Measurements from ENCODE around the gene ANO6.
A peak's percentile ranks its signal among the peaks of the same experiment; 100 is the strongest.
"Not testable (repeated sequence)": the region's sequence is repeated elsewhere in the genome, so short reads cannot be mapped to it uniquely, and the experiment has no call there.

The ANO6 gene

GRCh38 chr12:45247589-45247988 lies 31.7 kb downstream of the ANO6 start:
- H3K4me3 Mint-ChIP-seq, result no peak overlapping the region
- DNase-seq (ENCODE audit: low spot score in 2 of 2), result no peak
- H3K4me1 Mint-ChIP-seq, result peaks cover 14% of the 10 kb centered on the region
- H3K9me3 Mint-ChIP-seq, result no peaks in the 10 kb centered on the region
- H3K36me3 Mint-ChIP-seq, result no peaks in the 10 kb centered on the region
- H3K27ac Mint-ChIP-seq, result no peak overlapping the region
- ATAC-seq, result no peak

- ATAC-seq, result no peak
- H3K4me1 Mint-ChIP-seq, result peaks cover 14% of the 10 kb centered on the region
- H3K27ac Mint-ChIP-seq, result no peak overlapping the region
Measured at GRCh38 chr12:45248095-45248494, 32.2 kb downstream of the ANO6 start.

GRCh38 chr12:45254254-45254653 lies 38.4 kb downstream of the ANO6 start:
- Mint-ChIP-seq H3K27ac (no peak overlapping the region), H3K36me3 (no peaks in the 10 kb centered on the region), H3K4me3 (no peak overlapping the region), H3K4me1 (peaks cover 30% of the 10 kb centered on the region), H3K9me3 (no peaks in the 10 kb centered on the region)
- DNase-seq (ENCODE audit: low spot score in 2 of 2) (no peak), ATAC-seq (no peak)

More at GRCh38 chr12:45248095-45248494, 32.2 kb downstream of the ANO6 start:
- no peaks in the 10 kb centered on the region for H3K36me3 Mint-ChIP-seq
- no peaks in the 10 kb centered on the region for H3K9me3 Mint-ChIP-seq
- H3K4me3 Mint-ChIP-seq, result no peak overlapping the region
- no peak for DNase-seq (ENCODE audit: low spot score in 2 of 2)

- no peaks in the 10 kb centered on the region for H3K9me3 Mint-ChIP-seq
- DNase-seq (ENCODE audit: low spot score in 2 of 2), result no peak
- H3K4me1 Mint-ChIP-seq, result peaks cover 37% of the 10 kb centered on the region
- H3K4me3 Mint-ChIP-seq, result no peak overlapping the region
- no peaks in the 10 kb centered on the region for H3K36me3 Mint-ChIP-seq
- no peak overlapping the region for H3K27ac Mint-ChIP-seq
- ATAC-seq, result no peak
Measured at GRCh38 chr12:45256721-45257120, 40.8 kb downstream of the ANO6 start.

- Mint-ChIP-seq H3K4me1 (peaks cover 37% of the 10 kb centered on the region), H3K9me3 (no peaks in the 10 kb centered on the region), H3K4me3 (no peak overlapping the region), H3K27ac (no peak overlapping the region), H3K36me3 (no peaks in the 10 kb centered on the region)
- no peak for DNase-seq (ENCODE audit: low spot score in 2 of 2)
- peak; percentile 77 for ATAC-seq
Measured at GRCh38 chr12:45257185-45257930, 41.5 kb downstream of the ANO6 start.

GRCh38 chr12:45259675-45260074 lies 43.8 kb downstream of the ANO6 start:
- DNase-seq (ENCODE audit: low spot score in 2 of 2) (no peak), ATAC-seq (no peak)
- H3K4me3 Mint-ChIP-seq, result no peak overlapping the region
- no peaks in the 10 kb centered on the region for H3K36me3 Mint-ChIP-seq
- no peak overlapping the region for H3K27ac Mint-ChIP-seq
- H3K4me1 Mint-ChIP-seq, result peaks cover 35% of the 10 kb centered on the region
- H3K9me3 Mint-ChIP-seq, result no peaks in the 10 kb centered on the region

- Mint-ChIP-seq H3K9me3 (no peaks in the 10 kb centered on the region), H3K36me3 (no peaks in the 10 kb centered on the region), H3K4me1 (peaks cover 36% of the 10 kb centered on the region), H3K4me3 (no peak overlapping the region), H3K27ac (no peak overlapping the region)
- DNase-seq (ENCODE audit: low spot score in 2 of 2), result no peak
- no peak for ATAC-seq
Measured at GRCh38 chr12:45260104-45260815, 44.4 kb downstream of the ANO6 start.

GRCh38 chr12:45260854-45261253 lies 45.0 kb downstream of the ANO6 start:
- no peak for ATAC-seq
- no peak overlapping the region for H3K27ac Mint-ChIP-seq
- peaks cover 42% of the 10 kb centered on the region for H3K4me1 Mint-ChIP-seq
- no peak overlapping the region for H3K4me3 Mint-ChIP-seq
- H3K9me3 Mint-ChIP-seq, result no peaks in the 10 kb centered on the region
- H3K36me3 Mint-ChIP-seq, result no peaks in the 10 kb centered on the region
- no peak for DNase-seq (ENCODE audit: low spot score in 2 of 2)

GRCh38 chr12:45262185-45262584 lies 46.3 kb downstream of the ANO6 start:
- peaks cover 46% of the 10 kb centered on the region for H3K4me1 Mint-ChIP-seq
- H3K27ac Mint-ChIP-seq; DNase-seq (ENCODE audit: low spot score in 2 of 2); H3K9me3 Mint-ChIP-seq; H3K36me3 Mint-ChIP-seq; ATAC-seq; H3K4me3 Mint-ChIP-seq: not testable (repeated sequence)

GRCh38 chr12:45263587-45263986 lies 47.7 kb downstream of the ANO6 start:
- H3K4me1 Mint-ChIP-seq, result peaks cover 38% of the 10 kb centered on the region
- no peak overlapping the region for H3K27ac Mint-ChIP-seq
- H3K9me3 Mint-ChIP-seq, result no peaks in the 10 kb centered on the region
- ATAC-seq (no peak), DNase-seq (ENCODE audit: low spot score in 2 of 2) (no peak)
- no peaks in the 10 kb centered on the region for H3K36me3 Mint-ChIP-seq
- no peak overlapping the region for H3K4me3 Mint-ChIP-seq

- Mint-ChIP-seq H3K9me3 (no peaks in the 10 kb centered on the region), H3K4me3 (no peak overlapping the region), H3K4me1 (peaks cover 24% of the 10 kb centered on the region), H3K36me3 (no peaks in the 10 kb centered on the region), H3K27ac (no peak overlapping the region)
- no peak for ATAC-seq
- no peak for DNase-seq (ENCODE audit: low spot score in 2 of 2)
Measured at GRCh38 chr12:45268672-45269411, 52.9 kb downstream of the ANO6 start.

DNA sequence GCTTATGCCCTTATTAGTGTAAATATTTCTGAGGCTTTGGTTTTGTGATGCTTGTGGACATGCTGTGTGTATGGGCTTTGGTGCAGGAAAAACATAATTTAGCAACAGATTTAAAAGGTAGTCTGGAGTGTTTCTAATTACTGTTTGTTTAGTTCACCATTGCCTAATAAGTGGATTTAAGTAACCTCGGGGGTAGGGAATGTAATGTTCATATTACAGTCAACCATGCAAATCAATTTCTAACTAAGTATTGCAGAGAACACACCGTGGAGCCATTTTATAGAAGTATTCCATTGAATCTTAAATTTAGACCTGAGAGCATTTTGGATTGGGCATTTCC lies 53.5 kb downstream of the ANO6 start:
- H3K36me3 Mint-ChIP-seq, result no peaks in the 10 kb centered on the region
- no peak overlapping the region for H3K4me3 Mint-ChIP-seq
- H3K4me1 Mint-ChIP-seq, result peaks cover 19% of the 10 kb centered on the region
- ATAC-seq, result no peak
- H3K9me3 Mint-ChIP-seq, result no peaks in the 10 kb centered on the region
- H3K27ac Mint-ChIP-seq, result no peak overlapping the region
- no peak for DNase-seq (ENCODE audit: low spot score in 2 of 2)

DNA sequence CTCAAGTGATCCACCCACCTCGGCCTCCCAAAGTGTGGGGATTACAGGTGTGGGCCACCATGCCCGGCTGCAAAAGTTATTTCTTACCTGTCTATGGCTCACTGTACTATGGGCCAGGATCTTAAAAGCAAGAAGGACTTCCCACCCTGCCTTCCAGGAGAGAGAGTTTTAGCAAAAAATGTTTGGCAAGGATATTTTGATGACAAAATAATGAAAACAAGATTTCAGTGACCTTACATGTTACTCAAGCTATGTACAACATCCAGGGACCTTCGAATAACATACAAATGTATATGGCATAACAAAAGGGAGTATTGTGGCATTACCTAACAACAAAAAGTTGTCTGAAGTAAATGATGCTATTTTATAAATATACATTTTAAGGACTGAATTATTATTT lies 55.1 kb downstream of the ANO6 start:
- peaks cover 12% of the 10 kb centered on the region for H3K4me1 Mint-ChIP-seq
- H3K27ac Mint-ChIP-seq, result no peak overlapping the region
- DNase-seq (ENCODE audit: low spot score in 2 of 2) (no peak), ATAC-seq (no peak)
- no peaks in the 10 kb centered on the region for H3K9me3 Mint-ChIP-seq
- H3K36me3 Mint-ChIP-seq, result no peaks in the 10 kb centered on the region
- H3K4me3 Mint-ChIP-seq, result no peak overlapping the region

DNA sequence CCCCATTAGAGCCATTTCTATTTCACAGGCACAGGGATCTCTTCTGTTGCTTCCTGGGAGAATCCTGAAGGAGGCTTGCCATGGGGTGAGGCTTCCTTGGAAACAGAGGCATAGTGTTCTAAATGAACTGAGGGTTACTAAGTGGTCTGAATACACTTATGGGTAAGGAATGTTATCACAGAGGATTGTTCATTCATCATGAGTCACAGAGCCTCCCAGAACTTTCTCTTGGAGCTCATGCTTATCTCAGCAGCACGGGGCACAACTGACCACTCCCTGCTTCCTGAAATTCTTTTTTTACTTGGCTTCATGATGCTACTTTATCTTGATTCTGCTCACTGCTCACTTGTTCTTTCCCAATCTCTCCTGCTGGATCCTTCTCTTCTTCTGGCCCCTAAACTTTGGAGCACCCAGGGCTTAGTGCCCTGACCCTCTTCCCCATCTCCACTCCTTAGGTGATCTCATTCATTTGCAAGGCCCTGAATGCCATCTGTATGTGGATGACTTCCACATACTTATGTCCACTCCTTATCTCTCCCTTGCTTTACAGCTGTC lies 57.9 kb downstream of the ANO6 start:
- peaks cover 7% of the 10 kb centered on the region for H3K4me1 Mint-ChIP-seq
- peaks cover 3% of the 10 kb centered on the region for H3K9me3 Mint-ChIP-seq
- H3K27ac Mint-ChIP-seq, result no peak overlapping the region
- DNase-seq (ENCODE audit: low spot score in 2 of 2), result no peak
- ATAC-seq, result no peak
- no peak overlapping the region for H3K4me3 Mint-ChIP-seq
- H3K36me3 Mint-ChIP-seq, result no peaks in the 10 kb centered on the region

GRCh38 chr12:45276154-45276755 lies 60.4 kb downstream of the ANO6 start:
- peaks cover 7% of the 10 kb centered on the region for H3K4me1 Mint-ChIP-seq
- DNase-seq (ENCODE audit: low spot score in 2 of 2), result no peak
- ATAC-seq, result no peak
- H3K27ac Mint-ChIP-seq, result no peak overlapping the region
- no peaks in the 10 kb centered on the region for H3K36me3 Mint-ChIP-seq
- H3K4me3 Mint-ChIP-seq, result no peak overlapping the region
- peaks cover 3% of the 10 kb centered on the region for H3K9me3 Mint-ChIP-seq

All from stimulated activated effector memory CD8-positive, alpha-beta T cell treated with anti-CD3 and anti-CD28 coated beads, Interleukin-12 subunit alpha, Interleukin-12 subunit beta, amount 100 ng/mL, for 72 hours (primary cell).